ENCODE measurements around the gene FOXO1.

DNA sequence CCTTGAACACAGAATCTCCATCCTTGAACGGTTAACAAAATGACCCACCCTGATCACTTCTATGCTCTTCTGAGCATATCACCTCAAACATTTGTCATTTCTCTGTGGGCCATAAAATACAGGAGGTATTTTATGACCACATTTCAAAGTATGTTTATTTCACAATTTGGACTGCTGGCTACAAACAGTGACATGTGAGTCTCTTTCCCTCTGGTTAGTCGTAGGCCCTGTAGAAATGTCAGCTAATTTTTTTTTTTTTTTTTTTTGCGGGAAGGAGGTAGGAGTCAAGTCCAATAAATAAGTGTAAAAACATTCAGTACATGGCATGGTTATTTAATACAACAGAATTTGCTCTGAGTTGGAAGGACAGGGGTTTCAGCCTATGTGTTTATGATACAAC is 70.7 kb downstream of the FOXO1 start:
- TF ChIP-seq, protein P1, sequence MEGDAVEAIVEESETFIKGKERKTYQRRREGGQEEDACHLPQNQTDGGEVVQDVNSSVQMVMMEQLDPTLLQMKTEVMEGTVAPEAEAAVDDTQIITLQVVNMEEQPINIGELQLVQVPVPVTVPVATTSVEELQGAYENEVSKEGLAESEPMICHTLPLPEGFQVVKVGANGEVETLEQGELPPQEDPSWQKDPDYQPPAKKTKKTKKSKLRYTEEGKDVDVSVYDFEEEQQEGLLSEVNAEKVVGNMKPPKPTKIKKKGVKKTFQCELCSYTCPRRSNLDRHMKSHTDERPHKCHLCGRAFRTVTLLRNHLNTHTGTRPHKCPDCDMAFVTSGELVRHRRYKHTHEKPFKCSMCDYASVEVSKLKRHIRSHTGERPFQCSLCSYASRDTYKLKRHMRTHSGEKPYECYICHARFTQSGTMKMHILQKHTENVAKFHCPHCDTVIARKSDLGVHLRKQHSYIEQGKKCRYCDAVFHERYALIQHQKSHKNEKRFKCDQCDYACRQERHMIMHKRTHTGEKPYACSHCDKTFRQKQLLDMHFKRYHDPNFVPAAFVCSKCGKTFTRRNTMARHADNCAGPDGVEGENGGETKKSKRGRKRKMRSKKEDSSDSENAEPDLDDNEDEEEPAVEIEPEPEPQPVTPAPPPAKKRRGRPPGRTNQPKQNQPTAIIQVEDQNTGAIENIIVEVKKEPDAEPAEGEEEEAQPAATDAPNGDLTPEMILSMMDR (IDR thresholded peaks at IDR 0.05; ENCODE audit: insufficient read depth, low read depth, low read length), result no peak
- no peak for TF ChIP-seq EZH2 (IDR thresholded peaks at IDR 0.05; ENCODE audit: insufficient read depth, low read length)

Data from astrocyte (in vitro differentiated cells and primary cell).